ENCODE data around the gene RGS14. TPM values are rescaled to one million over a fixed set of nuclear protein-coding genes. Genes with fewer than 3 reads are reported as not detected.

RGS14 gene
- total RNA-seq, 1 donor from 2014 or later, result 14.1 TPM

- no peak for DNase-seq (ENCODE audit: low spot score in 2 of 2, unreplicated experiment in 2 of 2)
- no peaks in the 10 kb centered on the region for H3K27me3 Mint-ChIP-seq (ENCODE audit: low read depth)
- peaks cover 10% of the 10 kb centered on the region for H3K36me3 Mint-ChIP-seq
- no peak for TF ChIP-seq CTCF (IDR thresholded peaks at IDR 0.05; ENCODE audit: unreplicated experiment)
- peaks cover 17% of the 10 kb centered on the region for H3K4me1 Mint-ChIP-seq
- H3K9me3 Mint-ChIP-seq, result no peaks in the 10 kb centered on the region
- peak overlapping the region; percentile 79 for H3K27ac Mint-ChIP-seq
- peak overlapping the region; percentile 79 for H3K4me3 Mint-ChIP-seq
Measured at GRCh38 chr5:177310757-177311391, 46.9 kb upstream of the RGS14 start.

- Mint-ChIP-seq H3K27ac (peak overlapping the region; percentile 43), H3K36me3 (peaks cover 7% of the 10 kb centered on the region), H3K27me3 (ENCODE audit: low read depth) (no peaks in the 10 kb centered on the region), H3K4me1 (peaks cover 17% of the 10 kb centered on the region), H3K4me3 (peak overlapping the region; percentile 79), H3K9me3 (no peaks in the 10 kb centered on the region)
- no peak for DNase-seq (ENCODE audit: low spot score in 2 of 2, unreplicated experiment in 2 of 2)
- TF ChIP-seq CTCF (IDR thresholded peaks at IDR 0.05; ENCODE audit: unreplicated experiment), result no peak
Measured at GRCh38 chr5:177311392-177311722, 46.4 kb upstream of the RGS14 start.

GRCh38 chr5:177311723-177312648 is 45.7 kb upstream of the RGS14 start, which contains the start of gene MXD3:
Gene MXD3 (minus strand): TSS chr5:177311898. CDS start chr5:177311830, 68 bp downstream.
- Mint-ChIP-seq H3K36me3 (peaks cover 2% of the 10 kb centered on the region), H3K4me1 (peaks cover 17% of the 10 kb centered on the region), H3K9me3 (no peaks in the 10 kb centered on the region), H3K27ac (peak within 1 kb of the TSS; percentile 79), H3K4me3 (peak within 1 kb of the TSS; percentile 79), H3K27me3 (ENCODE audit: low read depth) (no peaks in the 10 kb centered on the region)
- TF ChIP-seq CTCF (IDR thresholded peaks at IDR 0.05; ENCODE audit: unreplicated experiment), result no peak
- peak; percentile 95 to 96 for DNase-seq (ENCODE audit: low spot score in 2 of 2, unreplicated experiment in 2 of 2)

GRCh38 chr5:177312649-177313181 is 45.0 kb upstream of the RGS14 start:
- Mint-ChIP-seq H3K27me3 (ENCODE audit: low read depth) (no peaks in the 10 kb centered on the region), H3K4me1 (peaks cover 17% of the 10 kb centered on the region), H3K9me3 (no peaks in the 10 kb centered on the region), H3K27ac (no peak overlapping the region), H3K36me3 (peaks cover 1% of the 10 kb centered on the region), H3K4me3 (peak overlapping the region; percentile 79)
- DNase-seq (ENCODE audit: low spot score in 2 of 2, unreplicated experiment in 2 of 2), result no peak
- no peak for TF ChIP-seq CTCF (IDR thresholded peaks at IDR 0.05; ENCODE audit: unreplicated experiment)

GRCh38 chr5:177313561-177314259 is 44.0 kb upstream of the RGS14 start:
- H3K4me3 Mint-ChIP-seq, result no peak overlapping the region
- TF ChIP-seq CTCF (IDR thresholded peaks at IDR 0.05; ENCODE audit: unreplicated experiment), result no peak
- peaks cover 1% of the 10 kb centered on the region for H3K36me3 Mint-ChIP-seq
- no peak for DNase-seq (ENCODE audit: low spot score in 2 of 2, unreplicated experiment in 2 of 2)
- H3K27ac Mint-ChIP-seq, result no peak overlapping the region
- H3K4me1 Mint-ChIP-seq, result peaks cover 17% of the 10 kb centered on the region
- no peaks in the 10 kb centered on the region for H3K9me3 Mint-ChIP-seq
- H3K27me3 Mint-ChIP-seq (ENCODE audit: low read depth), result no peaks in the 10 kb centered on the region
